ENCODE data around the gene PEAK3.

PEAK3 gene, protein sequence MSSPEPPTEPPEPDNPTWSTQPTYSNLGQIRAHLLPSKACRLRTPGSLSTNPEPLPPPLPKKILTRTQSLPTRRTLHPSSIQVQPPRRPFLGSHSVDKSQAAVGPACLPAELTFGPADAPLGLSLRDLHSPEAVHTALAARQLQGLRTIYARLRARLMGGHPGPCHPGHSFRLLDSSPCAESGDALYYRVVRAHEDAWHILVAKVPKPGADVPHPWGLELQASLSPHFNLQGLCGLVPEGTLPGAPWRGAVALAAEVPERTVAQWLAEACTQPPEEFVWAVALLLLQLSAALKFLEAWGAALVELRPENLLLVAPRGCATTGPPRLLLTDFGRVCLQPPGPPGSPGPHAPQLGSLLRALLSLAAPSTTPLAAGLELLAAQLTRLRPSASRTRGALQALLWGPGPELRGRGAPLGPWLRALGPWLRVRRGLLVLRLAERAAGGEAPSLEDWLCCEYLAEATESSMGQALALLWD

DNA sequence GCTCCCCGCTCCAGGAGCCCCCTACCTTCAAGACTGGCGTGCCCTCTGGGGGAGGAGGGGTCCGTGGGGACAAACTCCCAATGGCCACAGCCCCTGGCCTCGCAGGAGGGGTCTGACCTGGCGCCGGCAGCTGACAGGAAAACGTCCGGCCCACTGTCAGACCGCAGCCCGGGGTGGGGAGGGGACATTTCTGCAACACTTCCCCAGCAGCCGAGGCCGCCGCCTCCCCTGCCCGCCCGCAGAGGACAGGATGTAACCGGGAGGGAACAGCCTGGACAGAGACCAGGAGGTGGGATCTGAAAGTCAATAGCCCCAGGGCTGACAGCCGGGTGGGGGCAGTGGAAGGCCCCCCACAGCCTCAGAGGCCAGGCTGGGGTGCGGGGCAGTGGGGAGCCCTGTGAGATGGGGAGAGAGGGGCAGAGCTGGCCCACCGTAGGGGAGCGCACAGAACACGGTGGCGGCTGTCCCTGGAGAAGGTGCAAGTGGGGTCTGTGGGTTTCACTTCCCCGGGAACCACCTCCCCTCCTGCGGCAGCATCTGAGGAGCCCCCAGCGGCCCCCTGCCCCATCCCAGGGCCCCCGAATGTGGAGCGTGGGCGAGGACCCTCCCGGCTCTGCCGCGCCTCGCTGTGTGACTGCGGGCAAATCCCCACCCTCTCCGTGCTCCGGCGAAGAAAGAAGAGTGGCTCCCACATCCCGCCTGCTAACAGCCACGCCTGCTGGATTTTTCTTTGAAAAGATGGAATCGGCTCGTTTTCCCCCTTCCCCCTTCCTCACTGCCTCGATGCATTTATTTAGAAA, at the start of gene PEAK3:
Gene PEAK3 (minus strand): TSS at position 114 of the 800 bp plus-strand sequence. CDS start 1,244 bp downstream, outside the sequence.
- DNase-seq, result no peak

DNA sequence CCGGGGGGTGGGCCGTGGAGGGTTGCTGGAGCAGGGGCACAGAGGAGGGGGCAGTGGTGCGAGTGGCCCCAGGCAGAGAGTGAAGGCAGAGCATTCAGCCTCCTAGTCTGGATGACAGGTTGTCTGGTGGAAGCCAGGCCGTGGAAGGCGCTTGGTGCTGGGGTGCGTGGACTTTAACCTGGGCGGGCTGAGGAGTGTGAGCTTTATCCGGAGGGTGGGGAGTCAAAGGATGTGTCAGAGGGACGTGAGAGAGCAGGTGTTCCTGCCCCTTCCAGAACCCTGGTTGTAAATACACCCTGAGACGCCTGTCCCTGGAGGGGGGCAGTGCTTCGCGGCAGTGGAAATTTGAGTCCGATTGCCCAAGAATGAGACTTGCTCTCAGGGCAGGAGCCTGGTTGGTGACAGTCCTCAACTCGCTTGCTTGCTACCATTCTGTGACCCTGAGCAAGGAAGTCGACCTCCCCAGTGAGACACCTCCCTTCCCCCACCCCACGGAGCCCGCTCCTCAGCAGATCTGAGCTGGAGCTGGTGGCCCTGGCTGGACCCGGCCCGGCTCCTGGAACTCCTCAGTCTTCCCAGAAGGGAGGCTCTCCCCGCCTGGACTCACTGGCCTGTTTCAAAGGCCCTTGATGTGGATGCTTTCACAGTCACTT, 48.8 kb upstream of the PEAK3 start:
- peak; percentile 48 for DNase-seq

DNA sequence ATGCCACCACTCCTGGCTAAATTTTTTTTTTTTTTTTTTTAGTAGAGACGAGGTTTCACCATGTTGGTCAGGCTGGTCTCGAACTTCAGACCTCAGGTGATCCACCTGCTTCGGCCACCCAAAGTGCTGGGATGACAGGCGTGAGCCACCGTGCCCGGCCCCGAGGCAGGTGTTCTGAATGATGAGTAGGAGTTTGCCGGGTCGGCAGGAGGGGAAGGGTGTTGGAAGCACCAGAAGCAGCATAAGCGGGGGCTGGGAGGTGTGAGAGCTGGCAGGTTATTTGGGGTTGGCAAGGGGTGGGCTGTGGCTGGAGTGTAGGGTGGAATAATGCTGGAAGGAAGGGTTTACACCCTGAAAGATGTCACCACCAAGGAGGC, 48.3 kb upstream of the PEAK3 start:
- DNase-seq, result no peak

DNA sequence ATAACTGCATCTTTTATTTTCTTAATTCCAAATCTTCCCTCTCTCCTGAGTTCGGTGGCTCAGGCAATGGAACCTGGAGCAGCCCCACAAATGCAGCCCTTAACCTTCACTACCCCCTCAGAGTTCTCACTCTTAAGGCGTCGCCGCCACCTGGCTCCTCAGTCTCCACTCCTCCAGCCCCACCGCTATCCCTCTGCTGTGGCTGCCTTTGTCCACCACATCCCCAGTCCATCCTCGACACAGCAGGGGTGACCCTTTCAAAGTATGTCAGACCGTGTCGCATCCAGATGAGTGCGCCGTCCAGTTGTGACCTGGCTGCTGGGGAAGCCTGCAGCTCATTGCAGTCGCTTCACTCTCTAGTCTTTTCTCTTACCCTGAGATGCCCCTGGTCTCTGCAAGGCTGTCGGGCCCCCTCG, 47.5 kb upstream of the PEAK3 start:
- DNase-seq, result no peak

DNA sequence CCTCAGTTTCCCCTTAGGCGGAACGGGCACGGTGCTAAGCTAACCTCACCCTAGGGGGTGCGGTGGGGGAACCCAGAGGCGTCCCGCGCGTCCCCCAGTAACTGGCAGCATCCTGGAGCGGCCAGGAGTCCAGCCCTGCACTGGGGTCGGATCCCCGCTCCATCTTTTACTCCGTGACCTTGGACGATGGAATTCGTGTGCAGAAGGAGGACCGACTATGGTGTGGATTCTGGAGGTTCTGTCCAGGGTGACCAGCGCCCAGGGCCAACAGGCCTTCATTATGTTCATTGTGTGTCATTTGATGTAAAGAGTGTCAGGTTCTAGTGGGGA, 47.1 kb upstream of the PEAK3 start:
- no peak for DNase-seq

DNA sequence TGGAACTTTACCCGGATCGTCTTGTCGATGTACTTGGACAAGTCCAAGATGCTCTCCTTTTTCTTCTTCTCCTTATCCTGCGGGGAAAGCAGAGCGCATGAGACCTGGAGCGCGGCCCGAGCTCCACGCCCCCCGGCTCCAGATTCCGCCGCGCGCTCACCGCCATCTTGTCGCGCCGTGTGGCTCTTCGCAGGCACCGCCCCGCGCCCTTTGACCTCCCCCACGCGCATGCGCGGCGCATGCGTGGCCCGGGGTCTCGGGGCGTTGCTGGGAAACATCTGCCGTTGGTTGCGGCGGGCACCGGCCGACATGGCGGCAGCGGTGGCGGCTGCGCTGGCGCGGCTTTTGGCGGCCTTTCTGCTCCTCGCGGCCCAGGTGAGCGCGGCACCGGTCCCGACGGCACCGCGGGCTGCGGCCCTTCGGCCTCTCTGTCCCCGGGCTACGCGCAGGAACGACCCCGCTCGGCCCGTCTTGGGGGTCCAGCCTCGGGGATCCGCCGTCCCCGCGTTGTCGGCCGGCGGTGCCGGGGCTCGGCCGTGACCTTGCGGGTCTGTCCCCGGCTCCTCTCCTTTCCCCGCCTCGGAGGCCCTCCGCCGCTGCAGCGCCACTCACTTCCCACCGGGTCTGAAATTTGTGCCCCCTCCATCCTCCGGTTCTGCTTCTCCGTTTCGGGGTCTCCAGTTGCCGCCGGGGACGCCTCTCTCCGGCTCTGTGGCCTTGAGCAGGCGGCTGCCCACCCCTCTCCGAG, 46.6 kb upstream of the PEAK3 start, which contains the start of the genes LSM7 and SPPL2B:
Gene LSM7 (minus strand): TSS at position 186 of the 748 bp plus-strand sequence. CDS start 20 bp downstream, at position 166.
Gene SPPL2B (plus strand): TSS at position 284 of the 748 bp plus-strand sequence. CDS start 26 bp downstream, at position 310.
- DNase-seq, result no peak

DNA sequence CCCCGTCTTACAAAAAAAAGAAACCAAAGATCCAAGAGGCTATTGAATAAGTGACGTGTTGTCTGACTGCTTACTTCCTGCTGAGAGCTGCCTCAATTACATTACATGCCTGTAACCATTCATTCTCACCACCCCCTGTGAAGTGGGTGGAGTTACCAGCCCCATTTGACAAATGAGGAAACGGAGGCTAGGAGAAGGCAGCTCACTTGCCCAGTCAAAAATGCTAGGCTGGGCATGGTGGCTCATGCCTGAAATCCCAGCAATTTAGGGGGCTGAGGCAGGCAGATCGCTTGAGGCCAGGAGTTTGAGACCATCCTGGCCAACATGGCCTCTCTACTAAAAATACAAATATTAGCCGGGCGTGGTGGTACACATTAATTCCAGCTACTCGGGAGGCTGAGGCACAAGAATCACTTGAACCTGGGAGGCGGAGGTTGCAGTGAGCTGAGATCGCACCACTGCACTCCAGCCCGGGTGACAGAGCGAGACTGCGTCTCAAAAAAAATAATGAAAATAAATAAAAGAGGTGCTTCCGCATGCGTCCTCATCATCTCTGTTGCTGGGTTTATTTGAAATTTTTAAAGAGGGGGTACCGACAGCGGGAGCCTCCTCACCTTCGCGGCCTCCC, 45.9 kb upstream of the PEAK3 start:
- DNase-seq, result no peak

DNA sequence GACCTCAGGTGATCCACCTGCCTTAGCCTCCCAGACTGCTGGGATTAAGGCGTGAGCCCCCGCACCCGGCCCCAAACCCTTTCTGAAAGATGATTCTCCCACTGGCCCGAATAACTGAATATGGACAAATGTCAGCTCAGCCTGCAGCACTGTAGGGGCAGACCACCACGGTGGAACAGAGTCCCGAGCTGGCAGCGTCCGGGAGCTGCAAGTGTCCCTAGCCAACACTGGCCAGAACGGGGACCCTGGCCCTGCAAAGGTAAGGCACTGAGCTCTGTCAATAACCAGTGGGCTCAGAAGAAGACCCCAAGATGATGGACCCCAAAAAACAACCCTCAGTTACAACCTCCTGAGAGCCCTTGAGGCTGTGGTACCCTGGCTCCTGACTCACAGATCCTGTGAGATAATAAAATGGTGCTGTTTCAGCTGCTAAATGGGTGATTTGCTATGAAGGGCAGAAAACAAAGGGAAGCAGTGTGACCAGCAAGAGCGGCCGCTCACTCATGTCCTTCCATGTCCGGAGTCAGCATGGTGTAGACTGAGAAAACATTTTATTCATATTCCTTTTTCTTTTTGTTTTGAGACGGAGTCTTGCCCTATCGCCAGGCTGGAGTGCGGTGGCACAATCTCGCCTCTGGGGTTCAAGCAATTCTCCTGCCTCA, 44.9 kb upstream of the PEAK3 start:
- DNase-seq, result no peak

DNA sequence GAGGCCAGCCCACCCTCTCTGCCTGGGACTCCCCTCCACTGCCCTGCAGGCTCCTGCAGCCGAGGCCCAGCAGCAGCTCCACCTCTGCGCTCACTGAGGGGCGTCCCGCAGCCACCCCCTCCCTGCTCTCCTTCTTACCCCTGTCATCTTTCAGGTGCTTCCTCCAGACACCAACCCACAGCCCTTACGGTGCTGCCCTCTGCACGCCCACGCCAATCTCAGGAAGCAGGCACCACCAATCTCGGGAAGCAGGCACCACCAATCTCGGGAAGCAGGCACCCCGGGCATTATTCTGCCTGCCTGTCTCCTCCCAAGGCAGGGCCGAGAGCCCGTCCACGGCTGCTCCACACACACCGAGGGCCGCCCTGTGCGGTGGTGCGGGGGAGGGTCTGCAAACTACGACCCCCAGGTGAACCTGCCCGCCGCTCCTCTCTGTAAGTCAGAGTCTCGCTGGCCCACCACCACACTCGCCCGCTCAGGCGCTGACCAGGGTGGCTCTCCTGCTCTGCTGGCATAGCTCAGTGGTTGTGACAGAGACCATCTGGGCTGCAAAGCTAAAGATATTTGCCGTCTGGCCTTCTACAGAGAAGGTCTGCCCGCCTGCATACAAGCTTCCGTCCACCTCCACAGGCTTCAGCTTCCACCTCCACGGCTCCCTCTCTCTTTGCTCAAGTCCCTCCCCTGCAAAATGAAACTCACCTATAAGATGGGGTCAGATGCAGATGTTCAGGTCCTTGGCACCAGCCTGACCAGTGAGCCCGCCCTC, 43.5 kb upstream of the PEAK3 start:
- no peak for DNase-seq

DNA sequence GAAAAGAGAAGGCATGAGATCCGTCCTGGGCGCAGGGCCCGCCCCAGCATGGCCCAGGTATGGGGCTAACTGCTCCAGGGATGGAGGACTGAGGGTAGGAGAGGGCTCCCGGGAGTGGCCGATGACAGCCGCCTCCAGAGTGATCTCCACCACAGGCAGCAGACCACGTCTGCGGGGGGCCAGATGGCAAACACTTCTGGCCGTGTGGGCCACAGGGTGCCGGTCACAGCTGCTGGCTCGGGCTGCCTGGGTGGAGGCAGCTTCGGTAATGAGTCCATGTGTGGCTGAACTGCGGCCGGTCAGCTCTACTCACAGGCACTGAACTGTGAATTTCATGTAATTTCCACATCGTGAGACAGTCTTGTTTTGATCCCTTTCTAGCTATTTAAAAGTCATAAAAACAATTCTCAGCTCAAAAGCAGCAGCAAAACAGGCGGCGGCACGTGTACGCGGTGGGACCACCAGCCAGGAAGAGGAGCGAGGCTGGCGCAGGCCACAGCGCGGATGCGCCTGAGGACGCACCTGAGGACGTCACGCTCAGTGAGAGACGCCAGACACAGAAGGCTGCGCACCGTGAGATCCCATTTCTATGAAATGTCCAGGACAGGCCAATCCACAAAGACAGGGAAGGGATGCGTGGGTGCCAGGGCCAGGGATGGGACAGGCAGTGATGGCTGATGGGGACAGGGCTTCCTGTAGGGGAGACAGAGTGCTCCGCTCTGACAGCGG, 42.4 kb upstream of the PEAK3 start:
- DNase-seq, result no peak

DNA sequence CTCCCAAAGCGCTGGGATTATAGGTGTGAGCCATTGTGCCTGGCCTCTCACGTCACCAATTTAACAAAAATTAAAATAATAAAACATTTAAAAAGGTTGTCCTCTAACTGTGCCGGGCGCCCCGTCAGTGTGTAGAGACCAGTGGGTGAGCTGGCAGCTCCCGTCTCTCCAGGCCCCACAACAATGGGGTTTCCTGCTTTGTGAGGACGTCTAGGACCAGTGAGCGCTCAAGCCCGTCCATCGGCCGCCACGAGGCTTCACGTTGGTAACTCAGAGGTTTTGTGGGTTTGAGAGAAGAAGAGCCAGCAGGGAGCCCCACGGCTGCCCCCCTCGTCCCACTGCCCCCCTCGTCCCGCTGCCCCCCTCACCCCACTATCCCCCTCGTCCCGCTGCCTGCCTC, 41.7 kb upstream of the PEAK3 start:
- DNase-seq, result no peak

DNA sequence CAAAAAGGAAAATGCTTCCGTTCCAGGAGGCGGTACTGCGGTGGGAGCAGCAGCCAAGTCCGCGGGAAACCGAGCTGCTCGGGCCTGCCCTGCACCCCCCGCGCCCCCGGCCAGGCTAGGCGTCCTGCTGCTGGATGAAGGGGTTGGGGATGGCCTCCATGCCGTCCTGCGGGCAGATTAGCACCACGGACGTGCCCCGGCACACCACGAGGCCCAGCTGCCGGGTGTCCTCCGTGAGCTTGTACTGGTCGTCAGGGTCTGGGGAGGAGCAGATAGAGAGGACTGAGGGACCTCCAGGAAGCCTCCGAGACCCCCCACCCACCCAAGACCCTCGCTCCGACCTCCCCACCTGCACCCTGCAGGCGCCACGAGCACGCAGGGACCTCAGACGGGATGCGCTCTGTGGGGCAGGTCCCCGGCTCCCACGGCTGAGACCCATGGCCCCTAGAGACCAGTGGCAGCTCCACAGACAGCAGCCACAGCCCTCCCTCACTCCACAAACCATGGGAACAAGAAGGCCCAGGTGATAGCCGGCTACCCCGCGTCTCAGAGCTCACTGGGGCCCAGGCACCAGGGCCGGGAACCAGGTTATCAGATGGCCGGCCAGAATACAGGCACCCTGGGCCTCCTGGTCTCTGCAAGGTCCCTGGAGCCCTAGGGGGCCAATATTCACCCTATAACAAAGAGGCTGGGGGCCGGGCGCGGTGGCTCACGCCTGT, 39.7 kb upstream of the PEAK3 start:
- no peak for DNase-seq

DNA sequence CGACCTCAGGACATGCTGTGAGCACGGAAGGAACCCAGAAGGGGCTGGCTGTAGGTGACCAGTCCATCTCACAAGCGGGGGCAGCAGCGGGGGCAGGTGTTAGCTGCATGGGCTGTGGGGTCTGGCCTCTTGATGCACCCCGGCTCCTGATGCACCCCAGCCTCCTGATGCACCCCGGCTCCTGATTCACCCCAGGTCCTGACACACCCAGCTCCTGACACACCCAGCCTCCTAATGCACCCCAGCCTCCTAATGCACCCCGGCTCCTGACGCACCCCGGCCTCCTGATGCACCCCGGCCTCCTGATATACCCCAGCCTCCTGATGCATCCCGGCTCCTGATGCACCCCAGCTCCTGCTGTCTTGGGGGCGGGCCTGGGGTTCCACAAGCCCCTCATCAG, 39.0 kb upstream of the PEAK3 start:
- DNase-seq, result no peak

DNA sequence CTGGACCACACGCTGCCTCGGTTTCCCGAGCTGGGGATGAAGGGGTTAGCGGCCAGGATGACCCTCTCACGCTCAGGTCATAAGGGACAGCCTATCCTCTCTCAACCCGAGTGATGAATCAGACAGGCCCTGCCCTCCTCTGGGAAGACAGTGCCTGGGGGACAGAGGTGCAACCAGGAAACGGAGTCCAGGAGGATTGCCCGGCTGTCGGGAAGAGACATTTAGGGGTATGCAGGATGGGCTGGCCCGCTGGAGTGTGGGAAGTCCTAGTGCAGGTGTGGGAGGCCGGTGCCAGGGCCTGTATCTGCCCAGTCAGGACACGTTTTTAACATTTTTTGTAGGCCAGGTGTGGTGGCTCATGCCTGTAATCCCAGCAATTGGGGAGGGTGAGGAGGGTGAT, 38.1 kb upstream of the PEAK3 start:
- DNase-seq, result no peak

DNA sequence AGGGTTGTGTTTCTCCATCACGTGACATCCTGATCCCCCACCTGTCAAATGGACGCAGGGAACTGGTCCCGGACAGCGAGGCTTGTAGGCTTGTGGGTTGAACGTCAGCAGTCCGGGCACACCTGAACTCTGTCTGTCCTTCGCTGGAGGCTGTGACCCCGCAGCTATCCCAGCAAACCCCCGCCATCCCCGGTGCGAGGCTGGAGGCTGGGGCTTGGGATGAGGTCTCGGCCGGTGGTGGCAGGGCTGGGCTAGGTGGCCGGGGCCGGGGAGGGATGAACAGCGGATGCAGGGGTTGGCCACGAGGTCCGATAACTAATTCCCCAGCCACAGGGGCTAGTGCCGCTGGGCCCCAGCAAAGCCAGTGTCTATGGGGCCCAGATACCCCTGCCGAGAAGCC, 37.6 kb upstream of the PEAK3 start:
- DNase-seq, result no peak

DNA sequence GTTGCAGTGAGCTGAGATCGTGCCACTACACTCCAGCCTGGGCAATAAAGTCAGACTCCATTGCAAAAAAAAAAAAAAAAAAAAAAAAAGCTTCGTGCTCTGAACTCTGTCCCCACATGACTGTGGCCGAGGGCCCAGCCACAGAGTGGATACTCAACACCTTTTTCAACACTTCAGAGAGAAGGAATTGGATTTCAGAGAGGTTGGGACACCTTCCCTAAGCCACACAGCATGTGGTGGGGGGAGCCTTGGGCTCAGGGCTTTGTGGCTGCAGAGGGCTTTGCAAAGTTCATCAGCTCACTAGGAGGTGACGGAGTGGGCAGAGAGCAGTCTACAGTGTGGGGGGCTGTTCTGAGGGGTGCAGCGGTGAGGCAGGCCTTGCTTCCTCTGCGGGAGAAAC, 36.9 kb upstream of the PEAK3 start:
- DNase-seq, result no peak

DNA sequence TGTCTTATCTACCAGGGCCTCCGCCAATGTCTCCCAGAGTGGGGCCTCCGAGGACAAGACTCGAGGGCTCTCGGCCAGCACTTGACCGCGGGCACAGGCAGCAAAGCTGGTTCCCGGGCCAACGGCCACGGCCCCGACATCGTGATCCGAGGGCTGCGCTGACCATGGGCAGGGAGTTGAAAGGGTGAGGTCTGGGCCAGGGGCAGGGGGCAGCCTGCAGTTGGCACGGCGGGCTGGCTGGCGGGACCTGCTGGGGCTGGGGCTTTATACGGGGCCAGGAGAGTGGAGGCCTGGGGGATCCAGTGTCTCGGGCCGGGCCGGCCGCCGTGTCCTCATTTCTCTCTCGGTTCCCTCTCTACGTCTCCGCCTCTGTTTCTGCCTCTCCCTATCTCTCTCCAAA, 35.8 kb upstream of the PEAK3 start:
- no peak for DNase-seq

DNA sequence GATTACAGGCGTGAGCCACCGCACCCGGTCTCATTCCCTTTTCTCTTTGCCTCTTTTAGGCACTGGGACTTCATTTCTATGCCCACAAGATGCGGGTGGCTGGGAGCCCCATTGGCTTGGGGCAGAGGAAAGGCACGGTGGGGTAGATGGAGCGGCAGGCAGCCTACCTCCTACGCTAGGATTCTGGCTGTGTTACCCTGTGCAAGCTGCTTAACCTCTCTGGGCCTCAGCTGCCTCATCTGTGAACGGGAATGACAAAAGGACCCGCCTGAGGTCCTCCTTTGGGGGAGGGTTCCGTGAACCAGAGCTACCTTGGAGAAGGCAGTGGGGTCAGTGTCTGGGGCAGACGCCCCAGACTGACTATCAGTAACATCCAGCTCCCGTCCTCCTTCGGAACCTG, 35.3 kb upstream of the PEAK3 start:
- no peak for DNase-seq

DNA sequence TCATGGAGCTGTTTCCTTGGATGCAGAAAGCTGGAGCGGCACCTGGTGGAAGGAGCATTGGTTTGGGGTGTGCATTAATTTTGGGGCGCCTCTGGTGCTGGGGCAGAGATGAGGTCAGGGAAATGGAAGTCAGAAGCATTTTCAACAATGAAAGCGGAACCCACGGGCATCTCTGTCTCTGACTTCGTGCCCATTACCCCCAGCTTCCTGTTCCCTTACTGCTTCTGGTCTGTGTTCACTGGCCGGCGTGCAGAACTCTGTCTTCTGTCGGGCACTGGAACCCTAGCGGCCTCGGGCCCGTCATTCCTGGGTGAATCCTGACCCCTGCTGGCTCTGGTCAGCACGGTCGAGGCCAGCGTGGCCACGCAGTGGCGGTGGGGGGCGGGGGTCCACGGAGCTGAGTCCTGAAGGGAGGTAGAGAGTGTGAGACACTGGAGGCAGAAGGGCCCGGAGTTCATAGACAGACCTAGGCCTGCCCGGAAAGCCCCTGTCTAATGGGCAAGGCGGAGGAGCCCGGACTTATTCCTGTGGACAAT, 33.9 kb upstream of the PEAK3 start:
- no peak for DNase-seq
